ENCODE data around the gene ZWILCH. TPM values are rescaled to one million over a fixed set of nuclear protein-coding genes. Genes with fewer than 3 reads are reported as not detected.

Gene ZWILCH
- total and polyA plus RNA-seq, 9 of the 15 experiments (the other 6 are each of a cell fraction or from before 2014, with no cell fraction given) = 32.8 to 94.2 (median 52.1) TPM

- TF ChIP-seq NFATC3 (IDR thresholded peaks at IDR 0.05) = peak; percentile 88; the same call in 1 of the 2 replicates
- TF ChIP-seq HLTF (IDR thresholded peaks at IDR 0.05) = peak; percentile 83
- TF ChIP-seq RB1 (IDR thresholded peaks at IDR 0.05; ENCODE audit: low read depth) = peak; percentile 80
- no peak for TF ChIP-seq ZNF79 (CRISPR knock-in tag; IDR thresholded peaks at IDR 0.05; ENCODE audit: low read depth)
- peak; percentile 58 for TF ChIP-seq NFIC (IDR thresholded peaks at IDR 0.05)
- peak in 1 of 3 experiments; percentile 77; a peak in 1 of 6 replicates for TF ChIP-seq ZBTB11 (CRISPR knock-in tag; IDR thresholded peaks at IDR 0.05)
- TF ChIP-seq YBX1 (IDR thresholded peaks at IDR 0.05) = no peak
- peak; percentile 33; the same call in 1 of the 2 replicates for TF ChIP-seq ARID1B (IDR thresholded peaks at IDR 0.05)
- TF ChIP-seq ZZZ3 (IDR thresholded peaks at IDR 0.05) = 0 out of 2 replicates have a peak, but pooled peaks have one; percentile 68
- TF ChIP-seq ZNF639 (CRISPR knock-in tag; conservative IDR thresholded peaks at IDR 0.05 in 1 of 2, IDR thresholded peaks at IDR 0.05 in 1 of 2) = peak in 1 of 2 experiments; percentile 65; a peak in 1 of 4 replicates
- no peak for TF ChIP-seq SIX5 (IDR thresholded peaks at IDR 0.05; ENCODE audit: borderline replicate concordance in 1 of 2, insufficient read depth in 1 of 2, low read depth in 1 of 2, low read length in 2 of 2)
- TF ChIP-seq LARP7 (IDR thresholded peaks at IDR 0.05) = peak; percentile 87
- peak; percentile 81 for TF ChIP-seq ATF7 (IDR thresholded peaks at IDR 0.05)
- TF ChIP-seq OTX1 (CRISPR knock-in tag; IDR thresholded peaks at IDR 0.05) = no peak; the same call in 1 of the 2 replicates
- peak; percentile 73; the same call in 1 of the 2 replicates for TF ChIP-seq CBX1 (IDR thresholded peaks at IDR 0.05; ENCODE audit: low read depth)
- peak; percentile 79 for TF ChIP-seq C11orf30 (IDR thresholded peaks at IDR 0.05; ENCODE audit: low read depth)
- TF ChIP-seq TAF1 (IDR thresholded peaks at IDR 0.05; ENCODE audit: control insufficient read depth, extremely low read depth, insufficient read depth, low read length, severe bottlenecking) = peak; percentile 98
- TF ChIP-seq AFF4 (CRISPR knock-in tag; IDR thresholded peaks at IDR 0.05) = peak; percentile 82; the same call in 1 of the 2 replicates
Observed at GRCh38 chr15:66504563-66505429, at the start of gene ZWILCH, which contains the start of gene RPL4 (continued).
